Neural progenitor cell (in vitro differentiated cells): Measurements from ENCODE around the gene LAMA2.

ENCODE experiments used
- CTCF ChIP-seq: fragments of 200-600 bp; sonication (generic); IDR thresholded peaks from 2 replicates; pipeline ENCODE4 v1.5.1; 2017; ENCODE audit warnings: antibody characterized with exemption, mild to moderate bottlenecking
- EZH2 ChIP-seq: fragments of 200-600 bp; sonication (generic); IDR thresholded peaks from 2 replicates; pipeline ENCODE4 v1.6.1; 2017; ENCODE audit warnings: antibody characterized with exemption, mild to moderate bottlenecking, moderate library complexity
- EZH2phosphoT487 ChIP-seq: fragments of 200-600 bp; sonication (generic); IDR thresholded peaks from 2 replicates; pipeline ENCODE4 v1.6.1; 2017; ENCODE audit warnings: antibody characterized with exemption

GRCh38 chr6:129073051-129073450, 190.1 kb downstream of the LAMA2 start:
- TF ChIP-seq CTCF (no peak), EZH2 (no peak), EZH2phosphoT487 (no peak)
